Measurements from ENCODE around the gene PAGR1.
A peak's percentile ranks its signal among the peaks of the same experiment; 100 is the strongest.
"Not testable (repeated sequence)": the region's sequence is repeated elsewhere in the genome, so short reads cannot be mapped to it uniquely, and the experiment has no call there.

PAGR1 gene

GRCh38 chr16:29779474-29779873, 36.5 kb upstream of the PAGR1 start:
- Histone ChIP-seq H3K4me1 (ENCODE audit: control insufficient read depth in 5 of 5, insufficient read depth in 5 of 5, low read length in 5 of 5) (no peaks in the 10 kb centered on the region), H3K27me3 (ENCODE audit: control insufficient read depth in 5 of 5, insufficient read depth in 4 of 5, low read length in 5 of 5) (peaks cover 0 to 4% (median 0%) of the 10 kb centered on the region in 5 donors), H3K36me3 (ENCODE audit: control insufficient read depth in 5 of 5, insufficient read depth in 5 of 5, low read length in 5 of 5) (no peaks in the 10 kb centered on the region), H3K4me3 (ENCODE audit: low read depth in 1 of 5, low read length in 5 of 5) (no peak overlapping the region), H3K9ac (ENCODE audit: low read length in 5 of 5) (no peak overlapping the region), H3K9me3 (ENCODE audit: control insufficient read depth in 5 of 5, low read length in 5 of 5) (no peaks in the 10 kb centered on the region), H3K27ac (ENCODE audit: low read depth, low read length) (no peak overlapping the region)

GRCh38 chr16:29783094-29783953, 32.6 kb upstream of the PAGR1 start:
- H3K9me3 ChIP-seq (ENCODE audit: control insufficient read depth in 5 of 5, low read length in 5 of 5); H3K36me3 ChIP-seq (ENCODE audit: control insufficient read depth in 5 of 5, insufficient read depth in 5 of 5, low read length in 5 of 5); H3K9ac ChIP-seq (ENCODE audit: low read length in 5 of 5); H3K27ac ChIP-seq (ENCODE audit: low read depth, low read length); H3K4me3 ChIP-seq (ENCODE audit: low read depth in 1 of 5, low read length in 5 of 5); H3K27me3 ChIP-seq (ENCODE audit: control insufficient read depth in 5 of 5, insufficient read depth in 4 of 5, low read length in 5 of 5): not testable (repeated sequence)
- H3K4me1 ChIP-seq (ENCODE audit: control insufficient read depth in 5 of 5, insufficient read depth in 5 of 5, low read length in 5 of 5), result peaks cover 0 to 11% (median 10%) of the 10 kb centered on the region in 5 donors

GRCh38 chr16:29784157-29784556, 31.8 kb upstream of the PAGR1 start:
- H3K4me1 ChIP-seq (ENCODE audit: control insufficient read depth in 5 of 5, insufficient read depth in 5 of 5, low read length in 5 of 5), result peaks cover 0 to 11% (median 10%) of the 10 kb centered on the region in 5 donors
- no peak overlapping the region for H3K4me3 ChIP-seq (ENCODE audit: low read depth in 1 of 5, low read length in 5 of 5)
- H3K9me3 ChIP-seq (ENCODE audit: control insufficient read depth in 5 of 5, low read length in 5 of 5), result no peaks in the 10 kb centered on the region
- no peak overlapping the region for H3K9ac ChIP-seq (ENCODE audit: low read length in 5 of 5)
- no peak overlapping the region for H3K27ac ChIP-seq (ENCODE audit: low read depth, low read length)
- peaks cover 0 to 2% (median 0%) of the 10 kb centered on the region in 5 donors for H3K27me3 ChIP-seq (ENCODE audit: control insufficient read depth in 5 of 5, insufficient read depth in 4 of 5, low read length in 5 of 5)
- no peaks in the 10 kb centered on the region for H3K36me3 ChIP-seq (ENCODE audit: control insufficient read depth in 5 of 5, insufficient read depth in 5 of 5, low read length in 5 of 5)

GRCh38 chr16:29784901-29785500, 31.0 kb upstream of the PAGR1 start:
- H3K4me3 ChIP-seq (ENCODE audit: low read depth in 1 of 5, low read length in 5 of 5), result peak overlapping the region; percentile 26 to 63 (median 51)
- H3K27ac ChIP-seq (ENCODE audit: low read depth, low read length), result no peak overlapping the region

GRCh38 chr16:29787155-29787554, 28.8 kb upstream of the PAGR1 start:
- not testable (repeated sequence) for H3K4me3 ChIP-seq (ENCODE audit: low read depth in 1 of 5, low read length in 5 of 5); H3K27me3 ChIP-seq (ENCODE audit: control insufficient read depth in 5 of 5, insufficient read depth in 4 of 5, low read length in 5 of 5); H3K9ac ChIP-seq (ENCODE audit: low read length in 5 of 5); H3K36me3 ChIP-seq (ENCODE audit: control insufficient read depth in 5 of 5, insufficient read depth in 5 of 5, low read length in 5 of 5); H3K27ac ChIP-seq (ENCODE audit: low read depth, low read length); H3K9me3 ChIP-seq (ENCODE audit: control insufficient read depth in 5 of 5, low read length in 5 of 5)
- H3K4me1 ChIP-seq (ENCODE audit: control insufficient read depth in 5 of 5, insufficient read depth in 5 of 5, low read length in 5 of 5), result peaks cover 0 to 33% (median 31%) of the 10 kb centered on the region in 5 donors

More at GRCh38 chr16:29784901-29785500, 31.0 kb upstream of the PAGR1 start:
- H3K9me3 ChIP-seq (ENCODE audit: control insufficient read depth in 5 of 5, low read length in 5 of 5), result no peaks in the 10 kb centered on the region
- peaks cover 0 to 17% (median 16%) of the 10 kb centered on the region in 5 donors for H3K4me1 ChIP-seq (ENCODE audit: control insufficient read depth in 5 of 5, insufficient read depth in 5 of 5, low read length in 5 of 5)
- peak overlapping the region in 3 of 5 donors; percentile 28 to 64 (median 35) for H3K9ac ChIP-seq (ENCODE audit: low read length in 5 of 5)
- H3K27me3 ChIP-seq (ENCODE audit: control insufficient read depth in 5 of 5, insufficient read depth in 4 of 5, low read length in 5 of 5), result no peaks in the 10 kb centered on the region
- H3K36me3 ChIP-seq (ENCODE audit: control insufficient read depth in 5 of 5, insufficient read depth in 5 of 5, low read length in 5 of 5), result no peaks in the 10 kb centered on the region

- peak overlapping the region; percentile 52 to 93 (median 75) for H3K9ac ChIP-seq (ENCODE audit: low read length in 5 of 5)
- H3K27me3 ChIP-seq (ENCODE audit: control insufficient read depth in 5 of 5, insufficient read depth in 4 of 5, low read length in 5 of 5), result no peaks in the 10 kb centered on the region
- H3K36me3 ChIP-seq (ENCODE audit: control insufficient read depth in 5 of 5, insufficient read depth in 5 of 5, low read length in 5 of 5), result no peaks in the 10 kb centered on the region
- H3K4me3 ChIP-seq (ENCODE audit: low read depth in 1 of 5, low read length in 5 of 5), result peak overlapping the region; percentile 72 to 98 (median 85)
- no peaks in the 10 kb centered on the region for H3K9me3 ChIP-seq (ENCODE audit: control insufficient read depth in 5 of 5, low read length in 5 of 5)
- H3K27ac ChIP-seq (ENCODE audit: low read depth, low read length), result peak overlapping the region; percentile 72
- peaks cover 0 to 32% (median 30%) of the 10 kb centered on the region in 5 donors for H3K4me1 ChIP-seq (ENCODE audit: control insufficient read depth in 5 of 5, insufficient read depth in 5 of 5, low read length in 5 of 5)
These were observed 26.2 kb upstream of the PAGR1 start for GRCh38 chr16:29789775-29790182.

GRCh38 chr16:29790183-29790948, 25.6 kb upstream of the PAGR1 start, which contains the start of gene KIF22:
KIF22 (plus strand) TSS chr16:29790751; CDS start chr16:29790760, 9 bp downstream.
- Histone ChIP-seq H3K4me3 (ENCODE audit: low read depth in 1 of 5, low read length in 5 of 5) (peak within 1 kb of the TSS; percentile 85 to 98 (median 92)), H3K27ac (ENCODE audit: low read depth, low read length) (peak within 1 kb of the TSS; percentile 72), H3K4me1 (ENCODE audit: control insufficient read depth in 5 of 5, insufficient read depth in 5 of 5, low read length in 5 of 5) (peaks cover 0 to 26% (median 24%) of the 10 kb centered on the region in 5 donors), H3K36me3 (ENCODE audit: control insufficient read depth in 5 of 5, insufficient read depth in 5 of 5, low read length in 5 of 5) (no peaks in the 10 kb centered on the region), H3K27me3 (ENCODE audit: control insufficient read depth in 5 of 5, insufficient read depth in 4 of 5, low read length in 5 of 5) (no peaks in the 10 kb centered on the region), H3K9me3 (ENCODE audit: control insufficient read depth in 5 of 5, low read length in 5 of 5) (no peaks in the 10 kb centered on the region), H3K9ac (ENCODE audit: low read length in 5 of 5) (peak within 1 kb of the TSS; percentile 52 to 93 (median 75))

DNA sequence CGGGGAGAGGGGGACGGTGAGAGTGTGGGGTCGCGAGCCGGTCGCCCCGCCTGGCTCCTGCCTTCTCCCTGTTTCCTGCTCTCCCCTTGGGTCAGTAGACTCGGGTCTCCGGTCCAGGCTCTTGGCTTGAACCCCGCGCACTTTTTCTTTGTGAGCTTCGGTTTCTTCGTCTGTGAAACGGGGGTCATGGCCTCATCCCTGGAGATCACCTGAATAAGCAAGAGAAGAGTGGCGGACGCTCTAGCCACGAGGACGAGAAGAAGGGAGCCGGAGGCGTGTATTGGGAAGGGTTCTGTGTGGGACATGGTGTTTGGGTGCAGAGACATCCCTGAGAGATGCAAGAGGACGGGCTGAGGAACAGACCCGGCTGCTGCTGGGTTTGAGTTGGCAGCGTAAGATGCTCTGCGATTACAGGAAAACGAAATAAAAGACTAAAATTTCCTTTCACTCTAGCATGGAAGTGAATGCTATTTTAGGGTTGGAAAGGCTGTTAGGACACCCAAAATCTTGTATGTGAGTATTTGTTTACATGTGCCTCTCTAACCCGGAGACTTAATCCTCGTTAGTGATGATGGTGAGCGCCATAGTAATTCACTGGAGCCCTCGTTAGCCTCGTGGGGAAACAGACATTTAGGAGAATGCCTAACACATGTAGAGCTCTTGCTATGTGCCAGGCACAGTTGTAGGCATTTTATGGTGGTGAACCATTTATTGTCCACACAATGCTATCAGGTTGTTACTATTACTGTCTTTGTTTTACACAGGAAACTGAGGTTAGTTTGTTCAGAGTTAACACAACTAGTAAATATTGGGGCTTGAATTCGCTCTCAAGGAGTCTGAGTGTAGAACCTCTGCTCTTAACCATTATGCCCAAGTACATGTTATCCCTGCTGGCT, 24.8 kb upstream of the PAGR1 start:
- Histone ChIP-seq H3K9me3 (ENCODE audit: control insufficient read depth in 5 of 5, low read length in 5 of 5) (no peaks in the 10 kb centered on the region), H3K4me3 (ENCODE audit: low read depth in 1 of 5, low read length in 5 of 5) (peak overlapping the region; percentile 85 to 98 (median 92)), H3K36me3 (ENCODE audit: control insufficient read depth in 5 of 5, insufficient read depth in 5 of 5, low read length in 5 of 5) (no peaks in the 10 kb centered on the region), H3K27me3 (ENCODE audit: control insufficient read depth in 5 of 5, insufficient read depth in 4 of 5, low read length in 5 of 5) (no peaks in the 10 kb centered on the region), H3K27ac (ENCODE audit: low read depth, low read length) (no peak overlapping the region), H3K4me1 (ENCODE audit: control insufficient read depth in 5 of 5, insufficient read depth in 5 of 5, low read length in 5 of 5) (peaks cover 0 to 22% (median 21%) of the 10 kb centered on the region in 5 donors), H3K9ac (ENCODE audit: low read length in 5 of 5) (peak overlapping the region in 4 of 5 donors; percentile 62 to 88 (median 71))

Data from subcutaneous abdominal adipose tissue (tissue), 5 donors.